Activated T-cell treated with anti-CD3 and anti-CD28 coated beads, Interleukin-2, amount 50 U/mL, for 4 hours (primary cell): Measurements from ENCODE around the gene HOXA11. TPM values are rescaled to one million over a fixed set of nuclear protein-coding genes. Genes with fewer than 3 reads are reported as not detected.

Source experiments
- ATAC-seq, 2 donors: fragments of 200-7000 bp; cut with Tn5 transposase; one replicate each; pipeline ENCODE4 v1.10.0; 2021
- DNase-seq: peaks from one replicate; pipeline ENCODE4 v3.0.0-alpha.2; 2020
- H3K27me3 Mint-ChIP-seq: one replicate; pipeline ENCODE4 v1.8.0; 2021; ENCODE audit warnings: low read depth, mixed read lengths
- H3K36me3 Mint-ChIP-seq: one replicate; pipeline ENCODE4 v1.8.0; 2022; ENCODE audit warnings: mixed read lengths; ENCODE audit not compliant: insufficient read depth
- H3K4me1 Mint-ChIP-seq: one replicate; pipeline ENCODE4 v1.8.0; 2021; ENCODE audit warnings: low read depth, mixed read lengths
- H3K4me3 Mint-ChIP-seq: one replicate; pipeline ENCODE4 v1.8.0; 2021; ENCODE audit warnings: mild to moderate bottlenecking, moderate library complexity, mixed read lengths
- H3K9me3 Mint-ChIP-seq: one replicate; pipeline ENCODE4 v1.8.0; 2021; ENCODE audit warnings: mixed read lengths
- total RNA-seq, 3 donors: library from RNA; stranded (reverse); gene quantifications; one replicate each; pipeline ENCODE4 v1.2.1, GENCODE V29; 2021

The HOXA11 gene
- total RNA-seq, 3 donors from 2014 or later = not detected

GRCh38 chr7:27165996-27166530, 19.0 kb downstream of the HOXA11 start:
- ATAC-seq = no peak
- peaks cover 27% of the 10 kb centered on the region for H3K4me1 Mint-ChIP-seq
- H3K9me3 Mint-ChIP-seq = no peaks in the 10 kb centered on the region
- H3K36me3 Mint-ChIP-seq = no peaks in the 10 kb centered on the region
- H3K27me3 Mint-ChIP-seq = peaks cover 77% of the 10 kb centered on the region
- H3K4me3 Mint-ChIP-seq = peak overlapping the region; percentile 53
- no peak for DNase-seq

- H3K36me3 Mint-ChIP-seq = no peaks in the 10 kb centered on the region
- H3K4me3 Mint-ChIP-seq = peak within 1 kb of the TSS; percentile 53
- ATAC-seq = no peak
- H3K9me3 Mint-ChIP-seq = no peaks in the 10 kb centered on the region
- H3K27me3 Mint-ChIP-seq = peaks cover 74% of the 10 kb centered on the region
- DNase-seq = no peak
- H3K4me1 Mint-ChIP-seq = peaks cover 28% of the 10 kb centered on the region
These were observed 19.7 kb downstream of the HOXA11 start, which contains the start of gene HOXA9 for GRCh38 chr7:27165089-27165995. HOXA9 (minus strand) TSS chr7:27165537; CDS start chr7:27165457, 80 bp downstream.

GRCh38 chr7:27164367-27165088, 20.5 kb downstream of the HOXA11 start:
- no peak for ATAC-seq
- DNase-seq = no peak
- Mint-ChIP-seq H3K4me3 (no peak overlapping the region), H3K36me3 (no peaks in the 10 kb centered on the region), H3K4me1 (peaks cover 25% of the 10 kb centered on the region), H3K27me3 (peaks cover 75% of the 10 kb centered on the region), H3K9me3 (no peaks in the 10 kb centered on the region)

GRCh38 chr7:27164045-27164366, 21.0 kb downstream of the HOXA11 start:
- Mint-ChIP-seq H3K4me3 (no peak overlapping the region), H3K27me3 (peaks cover 79% of the 10 kb centered on the region), H3K9me3 (no peaks in the 10 kb centered on the region), H3K36me3 (no peaks in the 10 kb centered on the region), H3K4me1 (peaks cover 24% of the 10 kb centered on the region)
- ATAC-seq = no peak
- no peak for DNase-seq

DNA sequence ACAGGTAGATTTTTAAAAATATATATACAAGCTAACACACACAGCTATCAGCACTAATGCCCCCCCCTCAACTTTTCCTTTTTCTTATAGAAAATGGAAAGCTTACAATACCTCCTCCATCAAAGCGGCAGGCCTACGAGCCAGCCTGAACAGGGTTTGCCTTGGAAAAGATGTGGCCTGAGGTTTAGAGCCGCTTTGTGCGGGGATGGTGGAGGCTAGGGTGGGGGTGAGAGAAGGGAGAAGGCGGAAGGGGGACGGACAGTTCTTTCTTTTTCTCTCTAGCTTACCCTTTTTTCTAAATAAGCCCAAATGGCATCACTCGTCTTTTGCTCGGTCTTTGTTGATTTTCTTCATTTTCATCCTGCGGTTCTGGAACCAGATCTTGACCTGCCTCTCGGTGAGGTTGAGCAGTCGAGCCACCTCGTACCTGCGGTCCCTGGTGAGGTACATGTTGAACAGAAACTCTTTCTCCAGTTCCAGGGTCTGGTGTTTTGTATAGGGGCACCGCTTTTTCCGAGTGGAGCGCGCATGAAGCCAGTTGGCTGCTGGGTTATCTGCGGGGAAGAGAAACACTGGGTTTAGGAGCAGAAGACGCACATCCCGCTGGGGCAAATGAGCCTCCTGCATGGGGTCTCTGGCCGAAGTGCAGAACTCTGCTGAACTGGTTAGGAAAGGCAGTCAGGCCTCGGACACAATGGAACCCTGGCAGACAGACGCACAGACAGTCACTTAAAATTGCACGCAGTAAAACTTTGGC, 21.6 kb downstream of the HOXA11 start:
- DNase-seq = no peak
- Mint-ChIP-seq H3K4me1 (peaks cover 23% of the 10 kb centered on the region), H3K4me3 (no peak overlapping the region), H3K27me3 (peaks cover 79% of the 10 kb centered on the region), H3K9me3 (no peaks in the 10 kb centered on the region), H3K36me3 (no peaks in the 10 kb centered on the region)
- ATAC-seq = no peak

GRCh38 chr7:27162561-27163287, 22.3 kb downstream of the HOXA11 start:
- ATAC-seq (no peak), DNase-seq (no peak)
- peaks cover 26% of the 10 kb centered on the region for H3K4me1 Mint-ChIP-seq
- H3K27me3 Mint-ChIP-seq = peaks cover 79% of the 10 kb centered on the region
- no peaks in the 10 kb centered on the region for H3K9me3 Mint-ChIP-seq
- H3K36me3 Mint-ChIP-seq = no peaks in the 10 kb centered on the region
- no peak overlapping the region for H3K4me3 Mint-ChIP-seq

- H3K4me3 Mint-ChIP-seq = no peak overlapping the region
- no peak for ATAC-seq
- peaks cover 79% of the 10 kb centered on the region for H3K27me3 Mint-ChIP-seq
- no peak for DNase-seq
- peaks cover 25% of the 10 kb centered on the region for H3K4me1 Mint-ChIP-seq
- H3K36me3 Mint-ChIP-seq = no peaks in the 10 kb centered on the region
- H3K9me3 Mint-ChIP-seq = no peaks in the 10 kb centered on the region
These were observed 23.1 kb downstream of the HOXA11 start for GRCh38 chr7:27161721-27162560.

DNA sequence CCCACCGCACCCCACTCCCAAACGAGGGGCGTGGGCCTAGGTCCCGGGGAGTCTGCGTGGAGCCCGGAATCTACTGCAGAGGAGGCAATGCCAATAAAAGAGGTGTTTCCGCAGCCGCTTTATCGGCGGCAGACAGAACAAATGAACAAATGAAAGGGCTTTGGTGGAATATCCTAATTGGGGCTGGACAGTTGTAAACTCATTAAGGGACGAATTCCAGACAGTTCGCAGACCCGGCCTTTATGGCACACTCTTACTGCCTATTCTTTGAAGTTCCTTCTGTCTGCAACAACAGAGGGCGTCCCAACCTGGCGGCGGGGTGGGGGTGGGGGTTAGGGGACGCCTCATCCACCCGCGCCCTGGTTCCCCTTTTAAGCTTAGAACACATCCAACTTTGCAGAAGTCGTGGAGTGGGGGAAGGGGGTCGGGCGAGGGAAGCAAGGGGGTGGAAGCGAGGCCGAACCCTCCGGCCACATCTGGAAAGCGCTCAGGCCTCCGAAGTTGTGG, 23.8 kb downstream of the HOXA11 start:
- Mint-ChIP-seq H3K36me3 (no peaks in the 10 kb centered on the region), H3K9me3 (no peaks in the 10 kb centered on the region), H3K27me3 (peaks cover 77% of the 10 kb centered on the region), H3K4me3 (peak overlapping the region; percentile 73), H3K4me1 (peaks cover 23% of the 10 kb centered on the region)
- ATAC-seq (no peak), DNase-seq (no peak)

DNA sequence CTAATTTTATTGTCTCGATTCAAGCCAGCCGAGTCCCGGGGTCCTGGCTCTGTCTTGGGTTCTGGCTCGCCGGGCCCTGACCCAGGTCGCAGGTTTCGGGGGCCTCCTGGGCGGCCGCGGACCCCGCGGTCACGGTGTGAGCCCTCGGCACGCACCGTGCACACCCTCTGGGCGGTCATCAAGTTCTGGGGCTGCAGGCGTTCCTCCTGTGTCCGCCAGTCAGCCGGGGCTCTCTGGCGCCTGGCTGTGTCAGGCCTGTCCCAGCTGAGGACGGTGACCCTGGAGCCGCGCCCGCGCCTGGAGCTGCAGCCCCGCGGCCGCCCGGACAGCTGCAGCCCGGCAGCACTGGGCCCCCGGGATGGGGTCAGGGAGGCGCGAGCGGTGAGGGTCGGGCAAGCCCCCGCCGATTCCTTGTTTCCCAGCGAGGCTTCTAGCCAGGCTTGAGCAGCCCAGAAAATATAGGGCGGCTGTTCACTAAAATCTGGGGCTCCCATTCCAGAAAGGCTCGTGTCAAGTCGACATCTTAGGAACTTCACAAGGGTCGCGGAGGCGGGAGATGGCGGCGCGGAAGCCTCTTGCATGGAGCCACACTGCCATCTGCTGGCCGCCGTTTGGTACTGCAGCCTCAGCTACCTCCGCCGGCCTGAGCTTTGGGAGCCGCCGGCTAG, 24.4 kb downstream of the HOXA11 start:
- Mint-ChIP-seq H3K27me3 (peaks cover 77% of the 10 kb centered on the region), H3K36me3 (no peaks in the 10 kb centered on the region), H3K4me3 (peak overlapping the region; percentile 73), H3K4me1 (peaks cover 24% of the 10 kb centered on the region), H3K9me3 (no peaks in the 10 kb centered on the region)
- DNase-seq (peak; percentile 88), ATAC-seq (peak; percentile 65 to 76)

- Mint-ChIP-seq H3K4me1 (peaks cover 27% of the 10 kb centered on the region), H3K36me3 (no peaks in the 10 kb centered on the region), H3K4me3 (peak overlapping the region; percentile 46), H3K9me3 (no peaks in the 10 kb centered on the region), H3K27me3 (peaks cover 79% of the 10 kb centered on the region)
- ATAC-seq (peak; percentile 25 to 32), DNase-seq (no peak)
These were observed 24.9 kb downstream of the HOXA11 start for GRCh38 chr7:27160145-27160545.

- no peak for DNase-seq
- H3K4me3 Mint-ChIP-seq = peak overlapping the region; percentile 46
- ATAC-seq = no peak
- H3K9me3 Mint-ChIP-seq = no peaks in the 10 kb centered on the region
- peaks cover 30% of the 10 kb centered on the region for H3K4me1 Mint-ChIP-seq
- no peaks in the 10 kb centered on the region for H3K36me3 Mint-ChIP-seq
- H3K27me3 Mint-ChIP-seq = peaks cover 82% of the 10 kb centered on the region
These were observed 25.5 kb downstream of the HOXA11 start for GRCh38 chr7:27159266-27160144.
